Activated B cell treated with CpG ODN at 0.5 μM for 24 hours (primary cell): ENCODE data around the gene TMEM219. TPM values are rescaled to one million over a fixed set of nuclear protein-coding genes. Genes with fewer than 3 reads are reported as not detected.

Experiments used
- ATAC-seq: fragments of 200-7000 bp; cut with Tn5 transposase; one replicate; pipeline ENCODE4 v1.10.0; 2021; ENCODE audit warnings: low read depth, mild to moderate bottlenecking, moderate library complexity
- CTCF ChIA-PET: fragments of 350-600 bp; sonication (Branson Sonifier 250); formaldehyde crosslinking; loops from one replicate; lab custom pipeline; 2021; ENCODE audit warnings: antibody characterized with exemption; lab: Charles Lee
- POLR2A ChIA-PET: fragments of 350-600 bp; sonication (Branson Sonifier 250); formaldehyde crosslinking; loops from one replicate; lab custom pipeline; 2021; ENCODE audit warnings: antibody characterized with exemption; lab: Charles Lee
- DNase-seq: peaks from one replicate; pipeline ENCODE4 v3.0.0; 2022
- H3K27ac Mint-ChIP-seq: one replicate; pipeline ENCODE4 v1.8.0; 2020; ENCODE audit warnings: mixed read lengths
- H3K27me3 Mint-ChIP-seq: one replicate; pipeline ENCODE4 v1.8.0; 2021; ENCODE audit warnings: mixed read lengths
- H3K36me3 Mint-ChIP-seq: one replicate; pipeline ENCODE4 v1.8.0; 2021; ENCODE audit warnings: low read depth, mixed read lengths
- H3K4me1 Mint-ChIP-seq: one replicate; pipeline ENCODE4 v1.8.0; 2021; ENCODE audit warnings: mixed read lengths
- H3K4me3 Mint-ChIP-seq: one replicate; pipeline ENCODE4 v1.8.0; 2020; ENCODE audit warnings: mild to moderate bottlenecking, mixed read lengths
- H3K9me3 Mint-ChIP-seq: one replicate; pipeline ENCODE4 v1.8.0; 2020; ENCODE audit warnings: mixed read lengths
- intact Hi-C: fragments of 100-400 bp; cut with micrococcal nuclease; formaldehyde crosslinking; loops from one replicate; pipeline ENCODE4 v1.15.1; 2024
- total RNA-seq: library from RNA; stranded (reverse); gene quantifications from 2 replicates; pipeline ENCODE4 v1.2.3, GENCODE V29; 2022
- TF ChIP-seq, protein P1 (sequence below): fragments of 200-600 bp; IDR thresholded peaks from one replicate; pipeline ENCODE4 v1.8.0; 2022; ENCODE audit warnings: antibody characterized with exemption, mild to moderate bottlenecking

TMEM219 gene
- total RNA-seq, 1 donor from 2014 or later: 50.3 TPM

DNA sequence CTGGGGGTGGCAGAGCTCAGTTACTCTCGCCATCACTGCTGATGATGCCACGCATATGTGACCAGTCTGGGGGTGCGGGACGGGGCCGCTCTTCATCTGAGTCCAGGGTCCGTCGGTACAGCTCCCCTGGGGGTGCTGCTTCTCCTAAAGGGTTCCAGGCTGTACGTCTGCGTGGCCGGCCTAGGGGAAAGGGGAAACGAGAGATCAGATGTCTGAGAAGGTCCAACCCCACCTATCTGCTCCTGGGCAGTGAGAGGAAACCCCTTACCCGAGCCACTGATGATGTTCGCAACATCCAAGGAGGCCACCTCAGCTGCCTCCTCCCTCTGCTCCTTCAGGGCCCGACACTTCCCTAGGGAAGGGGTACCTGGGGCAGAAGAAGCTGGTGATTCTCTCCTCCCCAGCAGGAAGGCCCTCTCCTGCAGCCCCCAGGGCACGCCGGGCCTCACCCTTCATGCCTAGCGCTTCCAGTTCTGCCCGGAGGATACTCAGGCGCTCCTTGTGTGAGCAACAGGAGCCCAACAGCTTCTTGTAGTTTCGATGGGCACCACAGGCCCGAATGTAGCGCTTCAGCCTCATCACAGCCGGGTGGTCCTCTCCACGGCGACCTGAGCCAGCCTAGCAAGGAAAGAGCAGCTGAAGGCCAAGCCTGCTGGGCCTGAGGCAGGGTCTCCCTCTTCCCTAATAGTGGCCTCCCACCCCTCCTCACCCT is 31.5 kb downstream of the TMEM219 start:
- ATAC-seq: no peak
- intact Hi-C loops: no loop called here
- no peak for DNase-seq
- ChIA-PET CTCF (interaction anchor here (1.5 kb wide), 1 partner anchor 32 kb away, joined by 5 read pairs; the partner anchor contains the start of gene TMEM219), POLR2A (interaction anchor here (0.5 to 1.8 kb wide), 5 partner anchors 8 to 67 kb away, joined by 3 to 12 read pairs (median 6); partner anchors contain the start of gene KCTD13)
- Mint-ChIP-seq H3K4me1 (peaks cover 28% of the 10 kb centered on the region), H3K4me3 (no peak overlapping the region), H3K9me3 (no peaks in the 10 kb centered on the region), H3K36me3 (peaks cover 64% of the 10 kb centered on the region), H3K27me3 (no peaks in the 10 kb centered on the region), H3K27ac (no peak overlapping the region)
- TF ChIP-seq, protein P1, sequence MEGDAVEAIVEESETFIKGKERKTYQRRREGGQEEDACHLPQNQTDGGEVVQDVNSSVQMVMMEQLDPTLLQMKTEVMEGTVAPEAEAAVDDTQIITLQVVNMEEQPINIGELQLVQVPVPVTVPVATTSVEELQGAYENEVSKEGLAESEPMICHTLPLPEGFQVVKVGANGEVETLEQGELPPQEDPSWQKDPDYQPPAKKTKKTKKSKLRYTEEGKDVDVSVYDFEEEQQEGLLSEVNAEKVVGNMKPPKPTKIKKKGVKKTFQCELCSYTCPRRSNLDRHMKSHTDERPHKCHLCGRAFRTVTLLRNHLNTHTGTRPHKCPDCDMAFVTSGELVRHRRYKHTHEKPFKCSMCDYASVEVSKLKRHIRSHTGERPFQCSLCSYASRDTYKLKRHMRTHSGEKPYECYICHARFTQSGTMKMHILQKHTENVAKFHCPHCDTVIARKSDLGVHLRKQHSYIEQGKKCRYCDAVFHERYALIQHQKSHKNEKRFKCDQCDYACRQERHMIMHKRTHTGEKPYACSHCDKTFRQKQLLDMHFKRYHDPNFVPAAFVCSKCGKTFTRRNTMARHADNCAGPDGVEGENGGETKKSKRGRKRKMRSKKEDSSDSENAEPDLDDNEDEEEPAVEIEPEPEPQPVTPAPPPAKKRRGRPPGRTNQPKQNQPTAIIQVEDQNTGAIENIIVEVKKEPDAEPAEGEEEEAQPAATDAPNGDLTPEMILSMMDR: no peak

DNA sequence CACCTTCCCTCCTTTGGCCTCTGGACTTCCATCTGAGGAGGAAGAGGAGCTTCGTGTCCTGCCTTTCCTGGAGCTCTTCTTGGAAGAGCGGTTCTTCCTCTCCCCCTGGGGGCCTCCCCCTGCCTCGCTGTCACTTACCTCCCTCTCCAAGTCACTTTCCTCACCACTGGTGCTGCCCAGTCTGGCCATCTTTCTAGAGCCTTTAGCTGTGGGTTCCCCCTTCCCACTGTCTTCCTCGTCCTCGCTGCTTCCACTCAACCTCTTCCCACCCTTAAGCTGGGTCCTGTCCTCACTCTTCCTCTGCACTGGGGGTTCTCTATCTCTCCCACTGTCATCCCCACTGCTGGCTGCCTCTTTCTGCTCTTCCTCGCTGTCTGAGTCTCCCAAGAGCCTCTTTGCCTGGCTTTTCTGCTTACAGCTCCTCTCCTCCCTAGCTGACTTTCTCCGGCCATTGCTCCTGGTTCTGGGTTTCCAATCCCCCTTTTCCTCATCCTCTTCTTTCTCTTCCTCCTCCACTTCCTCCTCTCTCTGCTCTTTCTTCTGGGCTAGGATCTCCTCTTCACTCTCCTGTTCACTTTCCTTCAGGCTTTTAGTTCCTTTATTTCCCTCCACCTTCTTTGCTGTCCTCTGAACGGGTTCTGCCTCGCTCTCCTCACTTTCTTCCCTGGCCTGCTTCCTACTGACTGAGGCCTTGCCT is 32.2 kb downstream of the TMEM219 start:
- ChIA-PET CTCF (interaction anchor here (1.5 kb wide), 1 partner anchor 32 kb away, joined by 5 read pairs; the partner anchor contains the start of gene TMEM219), POLR2A (interaction anchor here (0.5 to 1.8 kb wide), 4 partner anchors 8 to 68 kb away, joined by 3 to 11 read pairs (median 5); partner anchors contain the start of gene KCTD13)
- Mint-ChIP-seq H3K36me3 (peaks cover 63% of the 10 kb centered on the region), H3K27me3 (no peaks in the 10 kb centered on the region), H3K9me3 (no peaks in the 10 kb centered on the region), H3K4me1 (peaks cover 29% of the 10 kb centered on the region), H3K4me3 (peak overlapping the region; percentile 57), H3K27ac (no peak overlapping the region)
- TF ChIP-seq, protein P1: no peak
- ATAC-seq (no peak), DNase-seq (no peak)
- intact Hi-C loops: no loop called here

DNA sequence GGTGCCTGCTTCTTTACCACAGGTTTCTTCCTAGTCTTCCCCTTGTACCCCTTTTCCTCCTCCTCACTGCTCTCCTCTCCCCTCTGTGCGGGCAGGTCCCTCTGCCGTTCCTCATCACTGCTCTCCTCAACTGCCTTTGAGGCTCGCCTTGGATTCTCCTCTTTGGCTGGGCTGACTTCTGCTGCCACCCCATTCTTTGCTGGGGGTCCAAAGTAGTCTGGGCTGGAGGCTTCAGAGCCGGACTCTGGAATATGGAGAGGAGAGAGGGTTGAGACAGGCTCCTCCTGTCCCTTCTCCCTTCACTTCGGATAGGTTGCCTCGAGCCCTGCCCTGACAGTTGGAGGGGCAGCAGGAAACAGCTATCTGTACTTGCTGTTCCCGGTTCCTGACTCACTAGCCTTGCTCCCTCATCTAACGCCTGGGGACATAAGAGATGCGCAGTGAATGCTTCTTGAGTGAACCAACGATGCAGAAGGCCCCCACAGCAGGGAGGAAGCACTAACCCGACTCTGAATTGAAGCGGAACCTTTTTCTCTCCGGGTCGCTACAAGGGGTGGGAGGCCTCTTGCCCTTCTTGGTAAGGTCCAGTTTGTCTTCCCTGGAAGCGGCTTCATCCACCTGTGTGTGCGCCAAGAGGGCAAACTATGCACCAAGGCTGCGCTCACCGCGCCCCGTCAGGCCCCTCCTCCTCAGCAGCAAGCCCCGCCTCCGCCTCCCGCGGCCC is 32.9 kb downstream of the TMEM219 start:
- POLR2A ChIA-PET: interaction anchor here (0.5 to 2.2 kb wide), 10 partner anchors 22 to 1846 kb away, joined by 3 to 11 read pairs (median 4); partner anchors contain the start of genes ASPHD1, CDIPT, KCTD13 and TAOK2
- H3K27ac Mint-ChIP-seq: peak overlapping the region; percentile 97
- H3K4me3 Mint-ChIP-seq: peak overlapping the region; percentile 98
- CTCF ChIA-PET: no interaction called here
- H3K4me1 Mint-ChIP-seq: peaks cover 29% of the 10 kb centered on the region
- no peaks in the 10 kb centered on the region for H3K9me3 Mint-ChIP-seq
- ATAC-seq (peak; percentile 51), DNase-seq (no peak)
- TF ChIP-seq, protein P1: no peak
- no peaks in the 10 kb centered on the region for H3K27me3 Mint-ChIP-seq
- intact Hi-C loops: loop anchor here (1.0 to 5.0 kb wide), 3 partner anchors 21 to 1172 kb away; partner anchors contain the start of genes ATXN2L, TAOK2 and TBX6
- H3K36me3 Mint-ChIP-seq: peaks cover 63% of the 10 kb centered on the region

DNA sequence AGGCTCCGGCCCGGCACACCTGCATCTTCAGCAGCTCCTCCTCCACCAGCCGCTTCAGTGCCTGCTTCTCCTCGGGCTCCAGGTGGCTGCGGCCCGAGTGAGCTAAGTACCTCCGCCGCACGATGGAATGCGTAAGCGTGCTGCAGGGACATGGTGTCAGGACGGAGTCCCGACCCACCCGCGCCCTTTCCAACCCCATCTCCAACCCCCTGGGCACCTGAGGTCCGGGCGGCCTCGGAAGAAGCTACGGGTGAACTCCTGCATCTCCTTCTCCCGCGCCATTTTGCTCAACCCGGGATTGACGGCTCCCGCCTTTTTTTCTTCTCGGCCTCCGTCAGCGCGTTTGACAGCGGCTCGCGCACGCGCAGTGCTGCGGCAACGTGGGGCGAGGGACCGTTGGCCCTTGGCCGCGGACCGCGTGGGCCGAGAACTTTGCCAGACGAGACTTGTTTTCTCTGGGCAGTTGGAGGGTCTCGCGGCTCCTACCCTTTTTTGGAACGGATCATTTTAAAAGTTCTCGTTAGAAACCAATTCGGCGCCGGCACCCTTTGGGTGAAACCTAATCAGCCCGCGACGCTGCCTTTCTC is 33.5 kb downstream of the TMEM219 start, which contains the start of gene HIRIP3:
TSS of gene HIRIP3 (minus strand) at position 294 of the 587 bp plus-strand sequence. CDS start at position 282, 12 bp downstream.
- peak; percentile 80 for DNase-seq
- Mint-ChIP-seq H3K36me3 (peaks cover 60% of the 10 kb centered on the region), H3K27me3 (no peaks in the 10 kb centered on the region), H3K9me3 (no peaks in the 10 kb centered on the region), H3K27ac (peak within 1 kb of the TSS; percentile 97), H3K4me1 (peaks cover 29% of the 10 kb centered on the region), H3K4me3 (peak within 1 kb of the TSS; percentile 98)
- TF ChIP-seq, protein P1: no peak
- peak; percentile 51 for ATAC-seq
- ChIA-PET POLR2A (interaction anchor here (0.5 to 2.2 kb wide), 11 partner anchors 9 to 1846 kb away, joined by 3 to 11 read pairs (median 5); partner anchors contain the start of genes ALDOA, ASPHD1, CDIPT and KCTD13), CTCF (interaction anchor here (1.4 kb wide), 1 partner anchor 131 kb away, joined by 4 read pairs; no protein-coding TSS in a partner anchor)
- intact Hi-C loops: loop anchor here (1.0 to 5.0 kb wide), 3 partner anchors 22 to 1173 kb away; partner anchors contain the start of genes ATXN2L, TAOK2 and TBX6
